Measurements from ENCODE around the gene STPG2.

STPG2 gene

DNA sequence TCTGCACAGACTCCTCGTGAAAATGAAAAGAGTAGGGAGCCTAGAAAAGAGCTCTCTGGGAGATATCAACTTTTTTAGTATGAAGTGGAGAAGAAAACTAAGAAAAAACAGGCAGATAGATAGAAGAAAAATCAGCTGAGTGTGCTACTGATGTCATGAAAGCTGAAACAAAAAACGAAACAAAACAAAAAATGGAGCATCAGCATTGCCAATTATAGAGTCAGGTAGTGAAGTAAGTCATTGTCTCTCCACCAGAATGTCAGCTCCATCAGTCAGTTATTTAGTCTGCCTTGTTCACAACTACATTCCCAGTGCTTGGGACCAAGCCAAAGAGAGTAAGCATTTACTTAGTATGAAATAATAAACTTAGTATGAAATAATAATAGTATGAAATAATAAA, 595.1 kb downstream of the STPG2 start:
- Histone ChIP-seq H4K20me1 (ENCODE audit: insufficient read depth, low read length) (no peaks in the 10 kb centered on the region), H3K79me2 (ENCODE audit: low read length) (no peaks in the 10 kb centered on the region), H3K9me3 (ENCODE audit: insufficient read depth, low read length) (no peaks in the 10 kb centered on the region), H3K4me2 (ENCODE audit: low read length) (no peak overlapping the region), H3K27me3 (ENCODE audit: low read depth, low read length) (no peaks in the 10 kb centered on the region), H3K4me1 (ENCODE audit: low read length) (peaks cover 23% of the 10 kb centered on the region), H2AFZ (ENCODE audit: low read depth, low read length) (no peak overlapping the region), H3K36me3 (replicated peaks; ENCODE audit: low read depth, low read length) (no peaks in the 10 kb centered on the region), H3K9ac (ENCODE audit: low read length) (no peak overlapping the region), H3K27ac (ENCODE audit: low read length) (no peak overlapping the region), H3K4me3 (ENCODE audit: low read length) (no peak overlapping the region)
- TF ChIP-seq, protein P1, sequence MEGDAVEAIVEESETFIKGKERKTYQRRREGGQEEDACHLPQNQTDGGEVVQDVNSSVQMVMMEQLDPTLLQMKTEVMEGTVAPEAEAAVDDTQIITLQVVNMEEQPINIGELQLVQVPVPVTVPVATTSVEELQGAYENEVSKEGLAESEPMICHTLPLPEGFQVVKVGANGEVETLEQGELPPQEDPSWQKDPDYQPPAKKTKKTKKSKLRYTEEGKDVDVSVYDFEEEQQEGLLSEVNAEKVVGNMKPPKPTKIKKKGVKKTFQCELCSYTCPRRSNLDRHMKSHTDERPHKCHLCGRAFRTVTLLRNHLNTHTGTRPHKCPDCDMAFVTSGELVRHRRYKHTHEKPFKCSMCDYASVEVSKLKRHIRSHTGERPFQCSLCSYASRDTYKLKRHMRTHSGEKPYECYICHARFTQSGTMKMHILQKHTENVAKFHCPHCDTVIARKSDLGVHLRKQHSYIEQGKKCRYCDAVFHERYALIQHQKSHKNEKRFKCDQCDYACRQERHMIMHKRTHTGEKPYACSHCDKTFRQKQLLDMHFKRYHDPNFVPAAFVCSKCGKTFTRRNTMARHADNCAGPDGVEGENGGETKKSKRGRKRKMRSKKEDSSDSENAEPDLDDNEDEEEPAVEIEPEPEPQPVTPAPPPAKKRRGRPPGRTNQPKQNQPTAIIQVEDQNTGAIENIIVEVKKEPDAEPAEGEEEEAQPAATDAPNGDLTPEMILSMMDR (IDR thresholded peaks at IDR 0.05; ENCODE audit: low read depth, low read length) = no peak
- no peak for TF ChIP-seq EZH2phosphoT487 (IDR thresholded peaks at IDR 0.05; ENCODE audit: low read depth)

GRCh38 chr4:97531351-97531750, 611.9 kb downstream of the STPG2 start:
- no peak overlapping the region for H3K4me3 ChIP-seq (ENCODE audit: low read length)
- H4K20me1 ChIP-seq (ENCODE audit: insufficient read depth, low read length) = no peaks in the 10 kb centered on the region
- H3K4me2 ChIP-seq (ENCODE audit: low read length) = no peak overlapping the region
- no peak overlapping the region for H3K9ac ChIP-seq (ENCODE audit: low read length)
- H3K27me3 ChIP-seq (ENCODE audit: low read depth, low read length) = no peaks in the 10 kb centered on the region
- H3K36me3 ChIP-seq (replicated peaks; ENCODE audit: low read depth, low read length) = no peaks in the 10 kb centered on the region
- H3K79me2 ChIP-seq (ENCODE audit: low read length) = no peaks in the 10 kb centered on the region
- no peaks in the 10 kb centered on the region for H3K9me3 ChIP-seq (ENCODE audit: insufficient read depth, low read length)
- no peak overlapping the region for H3K27ac ChIP-seq (ENCODE audit: low read length)
- no peak for TF ChIP-seq EZH2phosphoT487 (IDR thresholded peaks at IDR 0.05; ENCODE audit: low read depth)
- TF ChIP-seq, protein P1 (IDR thresholded peaks at IDR 0.05; ENCODE audit: low read depth, low read length) = no peak
- H3K4me1 ChIP-seq (ENCODE audit: low read length) = no peaks in the 10 kb centered on the region
- H2AFZ ChIP-seq (ENCODE audit: low read depth, low read length) = no peak overlapping the region

DNA sequence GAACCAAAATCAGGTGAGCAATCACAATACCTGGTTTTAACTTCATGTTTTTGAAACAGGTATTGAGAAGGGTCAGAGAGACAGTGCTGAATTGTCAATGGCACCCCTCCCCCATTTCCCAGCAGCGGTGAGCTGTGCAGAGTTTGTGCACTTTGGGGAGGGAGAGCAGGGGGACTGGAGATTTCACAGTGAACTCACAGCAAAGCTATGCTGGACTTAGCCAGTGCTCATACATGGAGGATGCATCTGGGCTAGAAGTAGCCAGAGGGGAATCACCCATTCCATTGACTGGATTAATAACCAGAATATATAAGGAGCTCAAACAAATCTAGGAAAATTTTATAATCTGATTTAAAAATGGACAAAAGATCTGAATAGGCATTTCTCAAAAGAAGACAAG, 612.6 kb downstream of the STPG2 start:
- no peaks in the 10 kb centered on the region for H3K27me3 ChIP-seq (ENCODE audit: low read depth, low read length)
- no peak overlapping the region for H3K27ac ChIP-seq (ENCODE audit: low read length)
- H4K20me1 ChIP-seq (ENCODE audit: insufficient read depth, low read length) = no peaks in the 10 kb centered on the region
- H3K4me2 ChIP-seq (ENCODE audit: low read length) = no peak overlapping the region
- H3K79me2 ChIP-seq (ENCODE audit: low read length) = no peaks in the 10 kb centered on the region
- H2AFZ ChIP-seq (ENCODE audit: low read depth, low read length) = no peak overlapping the region
- H3K4me1 ChIP-seq (ENCODE audit: low read length) = no peaks in the 10 kb centered on the region
- no peaks in the 10 kb centered on the region for H3K9me3 ChIP-seq (ENCODE audit: insufficient read depth, low read length)
- H3K9ac ChIP-seq (ENCODE audit: low read length) = no peak overlapping the region
- TF ChIP-seq, protein P1 (IDR thresholded peaks at IDR 0.05; ENCODE audit: low read depth, low read length) = no peak
- TF ChIP-seq EZH2phosphoT487 (IDR thresholded peaks at IDR 0.05; ENCODE audit: low read depth) = no peak
- no peaks in the 10 kb centered on the region for H3K36me3 ChIP-seq (replicated peaks; ENCODE audit: low read depth, low read length)
- H3K4me3 ChIP-seq (ENCODE audit: low read length) = no peak overlapping the region

- Histone ChIP-seq H3K9me3 (ENCODE audit: insufficient read depth, low read length) (no peaks in the 10 kb centered on the region), H2AFZ (ENCODE audit: low read depth, low read length) (no peak overlapping the region), H3K36me3 (replicated peaks; ENCODE audit: low read depth, low read length) (no peaks in the 10 kb centered on the region), H3K79me2 (ENCODE audit: low read length) (no peaks in the 10 kb centered on the region), H3K27me3 (ENCODE audit: low read depth, low read length) (no peaks in the 10 kb centered on the region), H3K9ac (ENCODE audit: low read length) (no peak overlapping the region), H3K4me2 (ENCODE audit: low read length) (no peak overlapping the region), H3K27ac (ENCODE audit: low read length) (no peak overlapping the region), H3K4me1 (ENCODE audit: low read length) (no peaks in the 10 kb centered on the region), H3K4me3 (ENCODE audit: low read length) (no peak overlapping the region), H4K20me1 (ENCODE audit: insufficient read depth, low read length) (no peaks in the 10 kb centered on the region)
- no peak for TF ChIP-seq EZH2phosphoT487 (IDR thresholded peaks at IDR 0.05; ENCODE audit: low read depth)
- TF ChIP-seq, protein P1 (IDR thresholded peaks at IDR 0.05; ENCODE audit: low read depth, low read length) = no peak
Measured at GRCh38 chr4:97525236-97525635, 618.0 kb downstream of the STPG2 start.

Measured in OCI-LY3 (cell line).